ENCODE measurements around the gene TMEM182.

- no peak for TF ChIP-seq EZH2 (IDR thresholded peaks at IDR 0.05; ENCODE audit: borderline replicate concordance, insufficient read depth, low read length, poor library complexity, severe bottlenecking)
- no peak for TF ChIP-seq CTCF (IDR thresholded peaks at IDR 0.05; ENCODE audit: poor library complexity, severe bottlenecking)
- TF ChIP-seq POLR2AphosphoS5 (IDR thresholded peaks at IDR 0.05), result no peak
- TF ChIP-seq MXI1 (conservative IDR thresholded peaks at IDR 0.05; ENCODE audit: poor library complexity, severe bottlenecking), result no peak
- TF ChIP-seq TAF1 (IDR thresholded peaks at IDR 0.05; ENCODE audit: low read depth), result no peak
- TF ChIP-seq, protein P1, sequence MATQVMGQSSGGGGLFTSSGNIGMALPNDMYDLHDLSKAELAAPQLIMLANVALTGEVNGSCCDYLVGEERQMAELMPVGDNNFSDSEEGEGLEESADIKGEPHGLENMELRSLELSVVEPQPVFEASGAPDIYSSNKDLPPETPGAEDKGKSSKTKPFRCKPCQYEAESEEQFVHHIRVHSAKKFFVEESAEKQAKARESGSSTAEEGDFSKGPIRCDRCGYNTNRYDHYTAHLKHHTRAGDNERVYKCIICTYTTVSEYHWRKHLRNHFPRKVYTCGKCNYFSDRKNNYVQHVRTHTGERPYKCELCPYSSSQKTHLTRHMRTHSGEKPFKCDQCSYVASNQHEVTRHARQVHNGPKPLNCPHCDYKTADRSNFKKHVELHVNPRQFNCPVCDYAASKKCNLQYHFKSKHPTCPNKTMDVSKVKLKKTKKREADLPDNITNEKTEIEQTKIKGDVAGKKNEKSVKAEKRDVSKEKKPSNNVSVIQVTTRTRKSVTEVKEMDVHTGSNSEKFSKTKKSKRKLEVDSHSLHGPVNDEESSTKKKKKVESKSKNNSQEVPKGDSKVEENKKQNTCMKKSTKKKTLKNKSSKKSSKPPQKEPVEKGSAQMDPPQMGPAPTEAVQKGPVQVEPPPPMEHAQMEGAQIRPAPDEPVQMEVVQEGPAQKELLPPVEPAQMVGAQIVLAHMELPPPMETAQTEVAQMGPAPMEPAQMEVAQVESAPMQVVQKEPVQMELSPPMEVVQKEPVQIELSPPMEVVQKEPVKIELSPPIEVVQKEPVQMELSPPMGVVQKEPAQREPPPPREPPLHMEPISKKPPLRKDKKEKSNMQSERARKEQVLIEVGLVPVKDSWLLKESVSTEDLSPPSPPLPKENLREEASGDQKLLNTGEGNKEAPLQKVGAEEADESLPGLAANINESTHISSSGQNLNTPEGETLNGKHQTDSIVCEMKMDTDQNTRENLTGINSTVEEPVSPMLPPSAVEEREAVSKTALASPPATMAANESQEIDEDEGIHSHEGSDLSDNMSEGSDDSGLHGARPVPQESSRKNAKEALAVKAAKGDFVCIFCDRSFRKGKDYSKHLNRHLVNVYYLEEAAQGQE (IDR thresholded peaks at IDR 0.05; ENCODE audit: borderline replicate concordance), result no peak
- TF ChIP-seq RAD21 (conservative IDR thresholded peaks at IDR 0.05), result no peak
- TF ChIP-seq EP300 (conservative IDR thresholded peaks at IDR 0.05; ENCODE audit: poor library complexity, severe bottlenecking), result no peak
- TF ChIP-seq SMC3 (conservative IDR thresholded peaks at IDR 0.05; ENCODE audit: poor library complexity), result no peak
Measured at GRCh38 chr2:102768253-102768652, 6.4 kb downstream of the TMEM182 start.

All from neural cell (in vitro differentiated cells).